IMR-90 (cell line): Measurements from ENCODE around the gene RALGPS2. TPM values are rescaled to one million over a fixed set of nuclear protein-coding genes. Genes with fewer than 3 reads are reported as not detected.

Experiments used
- ATAC-seq: fragments of 200-7000 bp; cut with Tn5 transposase; 2 replicates; pipeline ENCODE4 v1.9.1; 2020; ENCODE audit warnings: low read depth, mild to moderate bottlenecking, moderate library complexity
- Bru-seq: library from RNA; stranded (reverse); fragments of 400-500 nt; gene quantifications from one replicate; lab custom pipeline; 2021; lab: Mats Ljungman, UMichigan
- BruChase-seq, 2 experiments: library from RNA; stranded (reverse); fragments of 400-500 nt; gene quantifications; one replicate each; lab custom pipeline; 2021; lab: Mats Ljungman, UMichigan
- BruUV-seq: library from RNA; stranded (reverse); fragments of 400-500 nt; replicated peaks from 2 replicates; lab custom pipeline; 2021; lab: Mats Ljungman, UMichigan
- CTCF ChIA-PET: fragments of 300-600 bp; formaldehyde crosslinking; extraction: SDS; loops from one replicate; lab custom pipeline; 2021; ENCODE audit warnings: antibody characterized with exemption; lab: Yijun Ruan, JAX
- POLR2A ChIA-PET: fragments of 300-600 bp; sonication (Branson Sonifier 250); formaldehyde crosslinking; loops from one replicate; lab custom pipeline; 2022; ENCODE audit warnings: antibody characterized with exemption; ENCODE audit not compliant: unreplicated experiment; lab: Charles Lee
- DNase-seq: peaks from one replicate; pipeline ENCODE4 v3.0.0; 2013
- H2AFZ ChIP-seq: replicated peaks from 2 replicates; pipeline ENCODE3; 2013; ENCODE audit warnings: low read length, mild to moderate bottlenecking; ENCODE audit not compliant: poor library complexity
- H2AK5ac ChIP-seq: 2 replicates; pipeline ENCODE4 v1.6.1; 2013; ENCODE audit warnings: low read depth, low read length, inconsistent platforms
- H2AK9ac ChIP-seq: replicated peaks from 2 replicates; pipeline ENCODE3; 2013; ENCODE audit warnings: mild to moderate bottlenecking, low read depth, low read length, moderate library complexity; ENCODE audit not compliant: poor library complexity
- H2BK120ac ChIP-seq: 2 replicates; pipeline ENCODE4 v1.6.1; 2013; ENCODE audit warnings: low read depth, low read length, inconsistent platforms
- H2BK15ac ChIP-seq: 3 replicates; pipeline ENCODE4 v1.6.1; 2013; ENCODE audit warnings: low read depth, low read length, inconsistent platforms
- H2BK20ac ChIP-seq: 2 replicates; pipeline ENCODE4 v1.6.1; 2013; ENCODE audit warnings: low read depth, mild to moderate bottlenecking, inconsistent platforms, low read length, moderate library complexity
- H2BK5ac ChIP-seq: 2 replicates; pipeline ENCODE4 v1.6.1; 2013; ENCODE audit warnings: mild to moderate bottlenecking, low read depth, low read length, inconsistent platforms; ENCODE audit not compliant: poor library complexity, severe bottlenecking
- H3K14ac ChIP-seq: replicated peaks from 2 replicates; pipeline ENCODE4 v1.6.1; 2013; ENCODE audit warnings: low read depth, low read length, inconsistent platforms
- H3K18ac ChIP-seq: 2 replicates; pipeline ENCODE4 v1.6.1; 2013; ENCODE audit warnings: low read depth, low read length, control low read depth
- H3K23ac ChIP-seq: 2 replicates; pipeline ENCODE4 v1.6.1; 2013; ENCODE audit warnings: low read depth, low read length, inconsistent platforms
- H3K27ac ChIP-seq: 2 replicates; pipeline ENCODE4 v1.5.1; 2013; ENCODE audit warnings: mild to moderate bottlenecking, control low read depth, low read length; ENCODE audit not compliant: insufficient read depth
- H3K27me3 ChIP-seq: 2 replicates; pipeline ENCODE4 v1.6.1; 2013; ENCODE audit warnings: low read length; ENCODE audit not compliant: control insufficient read depth, insufficient read depth
- H3K36me3 ChIP-seq: 2 replicates; pipeline ENCODE4 v1.6.1; 2013; ENCODE audit warnings: low read length, mixed read lengths; ENCODE audit not compliant: control insufficient read depth, insufficient read depth
- H3K4ac ChIP-seq: 2 replicates; pipeline ENCODE4 v1.6.1; 2013; ENCODE audit warnings: low read depth, low read length, inconsistent platforms
- H3K4me1 ChIP-seq: 2 replicates; pipeline ENCODE4 v1.6.1; 2013; ENCODE audit warnings: low read length, mixed read lengths; ENCODE audit not compliant: control insufficient read depth, insufficient read depth
- H3K4me2 ChIP-seq: 2 replicates; pipeline ENCODE4 v1.6.1; 2013; ENCODE audit warnings: low read depth, mild to moderate bottlenecking, control low read depth, low read length, moderate library complexity
- H3K4me3 ChIP-seq: 2 replicates; pipeline ENCODE4 v1.5.1; 2013; ENCODE audit warnings: low read depth, mild to moderate bottlenecking, control low read depth, low read length, moderate library complexity; ENCODE audit not compliant: insufficient read depth
- H3K56ac ChIP-seq: 2 replicates; pipeline ENCODE4 v1.6.1; 2013; ENCODE audit warnings: low read length, inconsistent platforms; ENCODE audit not compliant: insufficient read depth; ENCODE audit errors: extremely low read depth
- H3K79me1 ChIP-seq, 2 experiments: 2 replicates each; pipeline ENCODE4 v1.6.1; 2013; ENCODE audit warnings: low read length in 2 of 2, inconsistent platforms in 1 of 2, low read depth in 1 of 2
- H3K9ac ChIP-seq: 2 replicates; pipeline ENCODE4 v1.6.1; 2013; ENCODE audit warnings: low read depth, low read length, control low read depth
- H3K9me1 ChIP-seq: 2 replicates; pipeline ENCODE4 v1.6.1; 2013; ENCODE audit warnings: low read length, inconsistent platforms; ENCODE audit not compliant: insufficient read depth
- H3K9me3 ChIP-seq: 2 replicates; pipeline ENCODE4 v1.6.1; 2013; ENCODE audit warnings: low read length; ENCODE audit not compliant: control insufficient read depth, insufficient read depth
- H4K20me1 ChIP-seq: 2 replicates; pipeline ENCODE4 v1.6.1; 2013; ENCODE audit warnings: low read length, inconsistent platforms; ENCODE audit not compliant: insufficient read depth
- H4K5ac ChIP-seq: 2 replicates; pipeline ENCODE4 v1.6.1; 2013; ENCODE audit warnings: mild to moderate bottlenecking, low read depth, low read length, control low read depth
- H4K8ac ChIP-seq, 2 experiments: 2 replicates each; pipeline ENCODE4 v1.6.1; 2013; ENCODE audit warnings: low read depth in 2 of 2, low read length in 2 of 2, control low read depth in 1 of 2, inconsistent platforms in 1 of 2
- H4K91ac ChIP-seq: 2 replicates; pipeline ENCODE4 v1.6.1; 2013; ENCODE audit warnings: low read depth, low read length, inconsistent platforms; ENCODE audit not compliant: insufficient read depth
- MAFK ChIP-seq: IDR thresholded peaks from 2 replicates; pipeline ENCODE4 v1.6.1; 2012; ENCODE audit warnings: low read depth, low read length, improper control_type of control experiment
- MAZ ChIP-seq: IDR thresholded peaks from 2 replicates; pipeline ENCODE4 v1.6.1; 2012; ENCODE audit warnings: low read depth, mild to moderate bottlenecking, low read length, improper control_type of control experiment, moderate library complexity, borderline replicate concordance
- WGBS, 2 experiments: methylation state at CpG; one replicate each; pipeline versions ENCODE4 v1.1.5 to v1.1.7; 2013; ENCODE audit warnings: missing lambda C conversion rate in 2 of 2; ENCODE audit not compliant: insufficient read length in 1 of 2; ENCODE audit errors: extremely low coverage in 2 of 2; 5-methylcytosine and 5-hydroxymethylcytosine counted together
- dilution Hi-C: fragments of 300-500 bp; cut with HindIII; formaldehyde crosslinking; loops from one replicate; pipeline ENCODE4 v1.14.3; 2018; ENCODE audit warnings: low sequenced_read_pairs; ENCODE audit not compliant: unreplicated experiment
- in situ Hi-C: fragments of 300-500 bp; cut with MboI; formaldehyde crosslinking; loops from 3 replicates; pipeline ENCODE4 v1.14.3; 2019; ENCODE audit warnings: low sequenced_read_pairs, inconsistent platforms, mixed read lengths
- intact Hi-C: fragments of 100-400 bp; cut with micrococcal nuclease; formaldehyde crosslinking; loops from 2 replicates; pipeline ENCODE4 v1.10.0; 2022
- long read RNA-seq: library from polyadenylated mRNA; unstranded; transcript quantifications from one replicate; pipeline ENCODE4 v2.0.0, GENCODE V29; 2021; ENCODE audit not compliant: unreplicated experiment
- polyA plus RNA-seq, 3 experiments: library from polyadenylated mRNA; depleted of rRNA; stranded (reverse); fragments of >200 nt; gene quantifications; 2 replicates each; pipeline ENCODE4 v1.2.3, GENCODE V29; 2012; ENCODE audit warnings: low replicate concordance in 1 of 3
- total RNA-seq: library from RNA; depleted of rRNA; stranded (reverse); fragments of >200 nt; gene quantifications from 2 replicates; pipeline ENCODE4 v1.2.3, GENCODE V29; 2012; rRNA removed

RALGPS2 gene, protein sequence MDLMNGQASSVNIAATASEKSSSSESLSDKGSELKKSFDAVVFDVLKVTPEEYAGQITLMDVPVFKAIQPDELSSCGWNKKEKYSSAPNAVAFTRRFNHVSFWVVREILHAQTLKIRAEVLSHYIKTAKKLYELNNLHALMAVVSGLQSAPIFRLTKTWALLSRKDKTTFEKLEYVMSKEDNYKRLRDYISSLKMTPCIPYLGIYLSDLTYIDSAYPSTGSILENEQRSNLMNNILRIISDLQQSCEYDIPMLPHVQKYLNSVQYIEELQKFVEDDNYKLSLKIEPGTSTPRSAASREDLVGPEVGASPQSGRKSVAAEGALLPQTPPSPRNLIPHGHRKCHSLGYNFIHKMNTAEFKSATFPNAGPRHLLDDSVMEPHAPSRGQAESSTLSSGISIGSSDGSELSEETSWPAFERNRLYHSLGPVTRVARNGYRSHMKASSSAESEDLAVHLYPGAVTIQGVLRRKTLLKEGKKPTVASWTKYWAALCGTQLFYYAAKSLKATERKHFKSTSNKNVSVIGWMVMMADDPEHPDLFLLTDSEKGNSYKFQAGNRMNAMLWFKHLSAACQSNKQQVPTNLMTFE
- 97.8 and 148 TPM in 2 replicates for total RNA-seq
- polyA plus RNA-seq (2012; rRNA removed) = 9.7 and 13.8 TPM in 2 replicates
- 3.7 and 5.6 TPM in 2 replicates for polyA plus RNA-seq (2012; cell fraction: cytosol; rRNA removed)
- polyA plus RNA-seq (2012; cell fraction: nucleus; rRNA removed; ENCODE audit: low replicate concordance) = 5.6 and 27.7 TPM in 2 replicates
- Bru-seq, nascent RNA = percentile 97 among the genes with signal in this experiment
- percentile 93 among the genes with signal in this experiment for BruChase-seq, experiment 1, labeled RNA remaining after a 6-hour chase
- percentile 93 among the genes with signal in this experiment for BruChase-seq, experiment 2, labeled RNA remaining after a 2-hour chase
- long read RNA-seq, full-length matches to known transcripts = 48 of 81 reads
- long read RNA-seq, partial matches to known transcripts = 5 of 81 reads
- long read RNA-seq, other reads (novel, unspliced or antisense) = 28 of 81 reads

DNA sequence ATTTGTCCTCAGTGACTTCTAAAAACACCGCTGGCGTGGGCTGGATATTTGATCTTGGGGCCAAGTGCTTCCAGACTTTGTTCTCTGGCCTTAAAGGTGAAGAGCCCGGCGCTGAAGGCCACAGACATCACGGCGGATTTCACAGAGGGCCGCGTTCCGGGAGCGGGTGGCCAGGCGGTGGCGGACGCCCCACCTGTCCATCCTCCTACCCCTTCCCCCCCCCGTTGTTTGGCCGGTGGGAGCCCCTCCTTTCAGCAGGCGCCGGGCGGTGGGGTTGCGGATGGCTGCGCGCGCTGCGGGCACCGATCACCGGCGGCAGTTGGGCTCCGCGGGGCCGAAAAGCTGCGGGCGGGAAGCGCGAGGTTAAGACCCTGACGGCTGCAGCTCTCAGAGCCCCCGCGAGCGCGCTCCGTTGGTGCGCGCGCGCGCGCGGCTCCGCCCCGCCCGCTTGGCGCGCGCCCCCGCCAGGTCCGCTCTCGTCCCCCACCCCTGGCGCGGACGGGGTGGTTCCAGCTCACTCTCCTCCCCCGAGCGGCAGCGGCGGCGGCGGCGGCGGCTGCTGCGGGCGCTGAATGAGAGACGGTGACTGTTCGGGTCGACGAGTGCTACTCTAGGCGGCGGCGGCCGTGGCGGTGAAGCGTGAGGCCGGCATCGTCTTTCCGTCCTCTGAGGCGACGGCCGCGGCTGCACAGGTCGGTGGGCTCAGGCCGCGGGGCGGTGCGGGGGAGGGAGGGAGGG, at the start of gene RALGPS2:
Gene RALGPS2, plus strand, starts transcription at position 517 of the 738 bp plus-strand sequence. CDS start 51,521 bp downstream, outside the sequence.
- ChIA-PET CTCF (no interaction called here), POLR2A (interaction anchor here (0.5 to 1.0 kb wide), 5 partner anchors 41 to 281 kb away, joined by 3 to 4 read pairs (median 3); no protein-coding TSS in a partner anchor)
- Histone ChIP-seq H4K8ac (peak within 1 kb of the TSS; percentile 27 to 69; a peak in 2 of 4 replicates), H2AK9ac (peak within 1 kb of the TSS; percentile 94), H3K4me2 (peak within 1 kb of the TSS; percentile 84), H4K20me1 (peaks cover 10% of the 10 kb centered on the region; the same call in 1 of the 2 replicates), H2AFZ (peak within 1 kb of the TSS; percentile 91), H2BK15ac (peak within 1 kb of the TSS; percentile 54; the same call in 1 of the 3 replicates), H3K14ac (peak within 1 kb of the TSS; percentile 65), H2BK20ac (peak within 1 kb of the TSS; percentile 51; the same call in 1 of the 2 replicates), H4K91ac (peak within 1 kb of the TSS; percentile 86), H3K79me1 (peaks cover 4 to 24% of the 10 kb centered on the region in 2 experiments), H3K9me1 (peaks cover 6% of the 10 kb centered on the region; the same call in 1 of the 2 replicates), H3K27me3 (no peaks in the 10 kb centered on the region), H2AK5ac (peak within 1 kb of the TSS; percentile 25), H4K5ac (peak within 1 kb of the TSS; percentile 46), H3K4me1 (no peaks in the 10 kb centered on the region; the same call in 1 of the 2 replicates), H3K36me3 (peaks cover 2% of the 10 kb centered on the region; the same call in 1 of the 2 replicates), H3K9ac (peak within 1 kb of the TSS; percentile 92), H3K4me3 (peak within 1 kb of the TSS; percentile 91), H3K4ac (peak within 1 kb of the TSS; percentile 67), H3K9me3 (no peaks in the 10 kb centered on the region), H3K56ac (peak within 1 kb of the TSS; percentile 70), H3K18ac (peak within 1 kb of the TSS; percentile 90), H2BK5ac (peak within 1 kb of the TSS; percentile 78), H3K23ac (peak within 1 kb of the TSS; percentile 90), H3K27ac (peak within 1 kb of the TSS; percentile 76), H2BK120ac (peak within 1 kb of the TSS; percentile 44)
- 0% methylated on average over 24 of the region's 90 CpGs; no CpG with 5 or more reads in 1 of the 2 experiments for WGBS, 2 experiments
- peak; percentile 67 for DNase-seq
- dilution Hi-C loops = no loop called here
- no TSS peak for BruUV-seq
- ATAC-seq = peak; percentile 88
- in situ Hi-C loops = no loop called here
- intact Hi-C loops = loop anchor here (5.0 kb wide), 2 partner anchors 98 to 277 kb away; no protein-coding TSS in a partner anchor
- TF ChIP-seq MAFK = no peak
- TF ChIP-seq MAZ = peak; percentile 86
